HepG2 (cell line): Measurements from ENCODE around the gene MBD3. TPM values are rescaled to one million over a fixed set of nuclear protein-coding genes. Genes with fewer than 3 reads are reported as not detected.

Source experiments
- ATAC-seq: fragments of 200-7000 bp; cut with Tn5 transposase; 3 replicates; pipeline ENCODE4 v1.9.1; 2020; ENCODE audit warnings: mild to moderate bottlenecking, moderate library complexity
- BruUV-seq: library from RNA; stranded (reverse); fragments of 400-500 nt; replicated peaks from 2 replicates; lab custom pipeline; 2021; lab: Mats Ljungman, UMichigan
- CTCF ChIA-PET: fragments of 300-600 bp; formaldehyde crosslinking; extraction: SDS; loops from one replicate; lab custom pipeline; 2021; ENCODE audit warnings: low total read pairs, inconsistent platforms, low intra/inter-chr PET ratio; lab: Yijun Ruan, JAX
- POLR2A ChIA-PET: fragments of 350-600 bp; sonication (Branson Sonifier 250); formaldehyde crosslinking; loops from one replicate; lab custom pipeline; 2020; ENCODE audit warnings: antibody characterized with exemption, inconsistent platforms; lab: Yijun Ruan, JAX
- DNase-seq: peaks from one replicate; pipeline ENCODE4 v3.0.0-alpha.2; 2015; ENCODE audit warnings: low spot score
- FAIRE-seq: peaks from 3 replicates; lab custom pipeline; 2011; peaks lifted over from hg19 to GRCh38; lab: Jason Lieb, UNC
- H2AFZ ChIP-seq: one replicate; pipeline ENCODE4 v1.6.1; 2011; ENCODE audit warnings: low read length, inconsistent platforms
- H3K27ac ChIP-seq: fragments of 300-600 bp; 3 replicates; pipeline ENCODE4 v1.8.0; 2011; ENCODE audit warnings: mixed run types, mild to moderate bottlenecking, mixed read lengths, low read length, inconsistent platforms; ENCODE audit not compliant: insufficient read depth; ENCODE audit errors: extremely low read length
- H3K27me3 ChIP-seq, 2 experiments: fragments of 200-600 bp in 1 of 2; 2 replicates in 1 of 2; 3 replicates in 1 of 2; pipeline versions ENCODE4 v1.6.0 to v1.8.0; 2011; ENCODE audit warnings: low read length in 2 of 2, mild to moderate bottlenecking in 2 of 2, moderate library complexity in 2 of 2, inconsistent platforms in 1 of 2; ENCODE audit not compliant: insufficient read depth in 2 of 2, control insufficient read depth in 1 of 2
- H3K36me3 ChIP-seq, 2 experiments: fragments of 200-600 bp in 1 of 2; replicated peaks in 1 of 2; 2 replicates in 1 of 2; 3 replicates in 1 of 2; pipeline versions ENCODE4 v1.5.1 to v1.8.0; 2011; ENCODE audit warnings: low read length in 2 of 2, inconsistent platforms in 1 of 2; ENCODE audit not compliant: insufficient read depth in 2 of 2, control insufficient read depth in 1 of 2
- H3K4me1 ChIP-seq: 2 replicates; pipeline ENCODE4 v1.5.1; 2012; ENCODE audit warnings: low read length, inconsistent platforms; ENCODE audit not compliant: insufficient read depth
- H3K4me2 ChIP-seq: 2 replicates; pipeline ENCODE4 v1.6.0; 2011; ENCODE audit warnings: low read depth, low read length, inconsistent platforms
- H3K4me3 ChIP-seq, 3 experiments: fragments of 200-600 bp in 1 of 3; sonication (generic), shearing (Covaris generic) in 1 of 3; replicated peaks in 1 of 3; 2 replicates each; pipeline ENCODE4 v1.5.1; 2011 to 2016; ENCODE audit warnings: low read length in 3 of 3, inconsistent platforms in 2 of 3, low read depth in 2 of 3, mild to moderate bottlenecking in 2 of 3, control low read depth in 1 of 3, mixed read lengths in 1 of 3; ENCODE audit not compliant: insufficient read depth in 1 of 3
- H3K79me2 ChIP-seq: one replicate; pipeline ENCODE4 v1.6.1; 2011; ENCODE audit warnings: low read length, inconsistent platforms; ENCODE audit not compliant: insufficient read depth
- H3K9ac ChIP-seq: 2 replicates; pipeline ENCODE4 v1.6.0; 2011; ENCODE audit warnings: mild to moderate bottlenecking, low read depth, low read length, inconsistent platforms; ENCODE audit not compliant: insufficient read depth
- H3K9me3 ChIP-seq: 2 replicates; pipeline ENCODE4 v1.5.1; 2012; ENCODE audit warnings: mild to moderate bottlenecking, low read length
- H4K20me1 ChIP-seq: 2 replicates; pipeline ENCODE4 v1.6.0; 2011; ENCODE audit warnings: inconsistent platforms, mild to moderate bottlenecking, low read length, moderate library complexity; ENCODE audit not compliant: insufficient read depth
- SUZ12 ChIP-seq: fragments of 150-350 bp; IDR thresholded peaks from 2 replicates; pipeline ENCODE4 v1.6.1; 2014; ENCODE audit warnings: low read depth, low read length
- ZBTB40 ChIP-seq, 2 experiments: fragments of 450-650 bp in 1 of 2; sonication (generic) in 1 of 2; formaldehyde crosslinking in 1 of 2; IDR thresholded peaks; 2 replicates each; pipeline versions ENCODE4 v1.6.1 to v1.8.0; 2016 to 2022; ENCODE audit warnings: antibody characterized with exemption in 1 of 2, mild to moderate bottlenecking in 1 of 2, missing genetic modification reagents in 1 of 2
- WGBS: methylation state at CpG from one replicate; pipeline ENCODE4 v1.1.6; 2017; ENCODE audit warnings: low lambda C conversion rate; 5-methylcytosine and 5-hydroxymethylcytosine counted together
- in situ Hi-C: cut with HindIII; loops from 2 replicates; pipeline ENCODE4 v1.10.0; 2017; ENCODE audit warnings: low pct_unique_long_range_greater_than_20kb; ENCODE audit not compliant: extremely low pct_ligation_motif_present
- intact Hi-C: fragments of 100-400 bp; cut with micrococcal nuclease; formaldehyde crosslinking; loops from one replicate; pipeline ENCODE4 v1.10.0; 2022; ENCODE audit not compliant: unreplicated experiment
- polyA plus RNA-seq, 8 experiments: library from polyadenylated mRNA; depleted of rRNA in 3 of 8; stranded (reverse) in 7 of 8; unstranded in 1 of 8; fragments of >200 nt; fragmentation: Illumina TruSeq in 4 of 8; extraction: Trizol in 4 of 8; gene quantifications; 2 replicates each; pipeline versions ENCODE4 v1.2.1 to v1.2.3, GENCODE V29; 2011 to 2016; ENCODE audit warnings: low read depth in 4 of 8, missing spikeins in 1 of 8, mixed read lengths in 1 of 8; ENCODE audit not compliant: insufficient read depth in 1 of 8
- total RNA-seq, 5 experiments: library from RNA; depleted of rRNA; stranded (reverse); fragments of >200 nt; fragmentation: Illumina TruSeq; extraction: Trizol; gene quantifications; 2 replicates each; pipeline ENCODE4 v1.2.3, GENCODE V29; 2016; ENCODE audit warnings: low read depth in 1 of 5

MBD3 gene
- total and polyA plus RNA-seq, 2 of the 13 experiments (the other 11 are each of a cell fraction or from before 2014, with no cell fraction given): 21.2 to 76.9 TPM

- CTCF ChIA-PET: no interaction called here
- no TSS peak for BruUV-seq
- POLR2A ChIA-PET: no interaction called here
These were observed 41.7 kb upstream of the MBD3 start for GRCh38 chr19:1634242-1634937.

More at GRCh38 chr19:1634242-1634937, 41.7 kb upstream of the MBD3 start:
- Histone ChIP-seq H3K4me1 (0 out of 2 replicates have a peak, but pooled peaks cover 11% of the 10 kb centered on the region), H3K27me3 (no peaks in the 10 kb centered on the region), H2AFZ (no peak overlapping the region), H3K4me2 (no peak overlapping the region), H4K20me1 (no peaks in the 10 kb centered on the region), H3K9ac (no peak overlapping the region), H3K36me3 (peaks cover 9 to 43% of the 10 kb centered on the region in 2 experiments; a peak in 4 of 5 replicates), H3K27ac (no peak overlapping the region), H3K9me3 (no peaks in the 10 kb centered on the region), H3K4me3 (no peak overlapping the region), H3K79me2 (peaks cover 16% of the 10 kb centered on the region)
- in situ Hi-C loops: no loop called here
- TF ChIP-seq SUZ12 (no peak), ZBTB40 (IDR thresholded peaks at IDR 0.05) (peak; percentile 73), ZBTB40 (CRISPR knock-in tag; IDR thresholded peaks at IDR 0.05) (peak; percentile 99)
- ATAC-seq (no peak), FAIRE-seq (no peak), DNase-seq (no peak)
- intact Hi-C loops: no loop called here
- 94% methylated on average over 18 of the region's 19 CpGs for WGBS
